GM19452 (cell line): ENCODE measurements around the gene GSTO1.
"Not testable (repeated sequence)": the region's sequence is repeated elsewhere in the genome, so short reads cannot be mapped to it uniquely, and the experiment has no call there.

Experiments
- ATAC-seq: cut with Tn5 transposase; IDR thresholded peaks from one replicate; pipeline ENCODE4 v1.9.1; 2021; ENCODE audit not compliant: unreplicated experiment

Gene GSTO1

GRCh38 chr10:104254493-104255310 is at the start of gene GSTO1:
Gene GSTO1, plus strand, starts transcription at chr10:104254892. Its CDS starts 37 bp downstream, at chr10:104254929.
- ATAC-seq = peak; percentile 84

- ATAC-seq = no peak
Observed at GRCh38 chr10:104208730-104209129, 46.0 kb upstream of the GSTO1 start.

DNA sequence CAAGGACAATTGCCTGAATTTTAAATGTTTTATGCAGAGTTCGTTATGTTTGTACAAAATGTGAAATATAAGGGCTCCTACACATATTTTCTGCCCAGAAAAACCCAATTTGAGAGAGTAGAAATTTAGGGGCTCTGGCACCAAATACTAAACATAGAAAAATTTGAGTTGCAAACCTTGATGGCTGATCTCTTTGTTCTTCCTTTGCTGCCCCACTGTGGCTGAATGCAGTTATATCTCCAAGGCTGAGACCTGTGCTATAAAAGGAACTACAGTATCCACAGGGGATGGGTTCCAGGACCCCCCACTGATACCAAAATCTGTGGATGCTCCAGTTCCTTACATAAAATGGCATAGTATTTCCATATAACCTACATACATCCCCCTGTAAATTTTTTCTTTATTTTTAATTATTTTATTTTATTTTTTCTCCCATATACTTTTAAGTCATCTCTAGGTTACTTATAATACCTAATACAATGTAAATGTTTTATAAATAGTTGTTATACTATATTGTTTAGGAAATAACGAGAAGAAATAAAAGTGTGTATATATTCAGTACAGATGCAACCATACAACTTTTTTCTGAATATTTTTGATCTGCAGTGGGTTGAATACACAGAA is 45.0 kb upstream of the GSTO1 start:
- ATAC-seq = no peak

DNA sequence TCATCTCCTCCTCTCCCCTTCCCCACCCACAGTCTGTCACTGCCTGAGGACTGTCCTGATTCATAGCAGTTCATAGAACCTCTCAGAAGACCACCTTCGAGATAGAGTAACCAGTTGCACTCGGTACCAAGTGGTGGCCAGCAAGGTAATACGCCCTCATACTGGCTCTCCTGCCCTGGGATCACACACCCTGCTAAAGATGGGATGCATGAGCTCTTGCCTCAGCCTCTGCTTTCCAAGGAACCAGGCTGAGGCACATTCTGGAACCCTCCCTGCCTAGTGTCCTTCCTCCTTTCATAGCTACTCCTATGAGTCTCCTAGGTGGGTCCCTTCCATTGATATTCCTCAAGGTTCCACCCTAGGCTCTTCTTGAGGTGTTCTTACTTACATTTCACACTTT is 38.1 kb upstream of the GSTO1 start:
- ATAC-seq = no peak

DNA sequence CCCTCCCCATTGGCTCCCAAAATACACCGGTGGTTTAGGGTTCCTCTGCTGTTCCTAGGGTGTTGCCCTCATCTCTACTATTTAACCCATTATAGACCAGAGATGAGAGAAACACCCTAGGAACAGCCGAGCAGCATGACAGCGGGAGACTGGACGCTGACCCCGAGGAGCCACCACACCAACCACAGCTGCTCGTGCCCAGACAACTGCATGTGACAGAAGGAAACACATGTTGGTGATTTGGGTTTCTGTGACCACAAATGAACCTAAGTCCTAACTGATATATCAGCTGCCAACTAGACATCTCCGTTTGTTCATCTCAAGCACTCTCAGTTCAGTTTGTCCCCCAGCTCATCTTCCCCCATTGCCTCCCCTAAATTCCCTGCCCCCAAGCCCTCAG is 35.9 kb upstream of the GSTO1 start:
- ATAC-seq = no peak

DNA sequence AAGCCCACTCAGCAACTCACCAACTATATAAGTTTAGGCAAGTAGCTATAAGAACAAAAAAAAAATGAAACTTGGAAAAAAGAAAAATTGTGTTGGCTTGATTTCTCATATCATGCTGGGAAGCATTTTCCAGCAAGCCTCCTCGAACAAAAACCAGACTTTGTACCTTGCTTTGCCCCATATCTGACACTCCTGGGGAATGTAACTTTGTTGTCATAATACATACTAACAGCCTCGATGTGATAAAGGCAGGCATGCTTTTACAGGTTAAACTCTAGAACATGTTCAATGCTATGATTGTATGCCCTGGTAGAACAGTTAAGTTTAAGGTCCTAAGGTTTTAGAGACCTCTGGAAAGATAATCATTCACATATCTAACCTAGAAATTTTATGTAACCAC is 34.2 kb upstream of the GSTO1 start:
- ATAC-seq = no peak

DNA sequence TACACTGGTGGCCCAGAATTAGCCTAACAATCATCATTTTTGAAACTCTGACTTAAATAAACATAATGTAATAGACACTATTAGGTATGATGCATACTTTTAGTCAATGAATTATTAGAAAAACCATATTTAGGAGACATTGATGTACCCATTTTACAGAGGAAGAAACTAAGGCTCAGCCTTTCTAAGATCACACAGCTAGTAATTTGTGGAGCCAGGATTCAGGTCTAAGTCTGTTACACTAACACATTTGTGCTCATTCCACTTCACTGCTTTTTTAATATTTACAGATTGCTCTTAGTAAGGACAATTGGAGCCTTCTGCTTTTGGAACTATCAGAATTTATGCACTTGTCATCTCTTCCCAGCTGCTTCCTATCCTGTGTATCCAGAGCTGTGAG is 31.4 kb upstream of the GSTO1 start:
- no peak for ATAC-seq

- ATAC-seq = no peak
Observed at GRCh38 chr10:104230490-104230889, 24.2 kb upstream of the GSTO1 start.

- ATAC-seq = peak; percentile 100
Observed at GRCh38 chr10:104231784-104232612, 22.7 kb upstream of the GSTO1 start, which contains the start of gene CFAP43. Gene CFAP43, minus strand, starts transcription at chr10:104232364. Its CDS starts 118 bp downstream, at chr10:104232246.

DNA sequence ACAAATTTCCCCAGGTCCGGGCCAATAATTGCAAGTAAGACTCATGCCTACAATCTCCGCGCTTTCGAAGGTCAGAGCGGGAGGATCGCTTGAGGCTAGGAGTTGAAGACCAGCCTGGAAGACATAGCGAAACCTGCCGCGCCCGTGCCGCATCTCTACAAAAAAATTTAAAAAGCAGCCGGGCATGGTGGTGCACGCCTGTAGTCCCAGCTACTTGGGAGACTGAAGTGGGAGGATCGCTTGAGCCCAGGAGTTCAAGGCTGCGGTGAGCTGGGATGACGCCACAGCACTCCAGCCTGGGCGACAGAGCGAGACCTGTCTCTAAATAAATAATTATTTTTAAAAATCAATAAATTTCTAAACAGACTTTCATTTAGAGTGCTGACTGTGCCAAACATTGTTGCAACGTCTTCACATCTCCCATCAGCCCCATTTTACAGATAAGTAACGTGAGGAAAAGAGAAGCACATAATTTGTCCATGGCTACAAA is 22.0 kb upstream of the GSTO1 start:
- peak; percentile 22 for ATAC-seq

DNA sequence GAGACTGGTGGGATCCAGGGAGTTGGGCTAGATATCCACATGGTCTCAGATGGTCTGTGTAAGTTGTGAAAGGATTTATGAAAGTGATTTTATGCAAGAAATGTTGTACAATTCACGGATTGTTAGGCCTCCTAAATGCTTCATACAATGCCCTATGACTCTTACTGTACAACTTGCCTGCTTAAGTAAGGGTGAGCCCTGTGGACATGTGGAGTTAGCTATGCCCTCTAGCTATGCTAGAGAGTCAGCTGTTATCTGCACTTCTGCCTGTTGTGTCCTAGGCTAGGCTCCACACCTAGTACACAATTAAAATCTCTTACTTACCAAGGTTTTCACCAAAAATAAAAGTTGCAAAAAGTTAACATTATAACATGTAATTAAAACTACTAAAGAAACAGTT is 20.9 kb upstream of the GSTO1 start:
- no peak for ATAC-seq

GRCh38 chr10:104234934-104235333 is 19.8 kb upstream of the GSTO1 start:
- no peak for ATAC-seq

DNA sequence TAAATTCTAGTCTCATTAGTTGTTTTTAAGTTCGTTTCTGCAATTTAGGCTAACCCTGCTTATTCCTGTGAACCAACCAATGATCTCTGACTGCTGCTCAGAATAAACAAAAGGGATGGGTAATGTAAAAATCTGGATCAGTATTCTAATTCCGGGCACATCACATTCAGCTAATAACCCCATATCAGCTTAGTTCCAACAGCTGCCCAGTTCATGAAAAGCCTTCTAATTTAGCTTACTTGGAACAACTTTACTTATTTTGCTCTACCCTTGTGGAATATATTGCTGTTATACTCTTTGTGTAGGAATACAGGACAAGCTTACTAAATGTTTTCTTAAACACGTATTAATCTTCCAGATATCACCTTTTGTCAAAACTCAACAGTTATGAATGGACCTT is 18.9 kb upstream of the GSTO1 start:
- ATAC-seq = no peak

DNA sequence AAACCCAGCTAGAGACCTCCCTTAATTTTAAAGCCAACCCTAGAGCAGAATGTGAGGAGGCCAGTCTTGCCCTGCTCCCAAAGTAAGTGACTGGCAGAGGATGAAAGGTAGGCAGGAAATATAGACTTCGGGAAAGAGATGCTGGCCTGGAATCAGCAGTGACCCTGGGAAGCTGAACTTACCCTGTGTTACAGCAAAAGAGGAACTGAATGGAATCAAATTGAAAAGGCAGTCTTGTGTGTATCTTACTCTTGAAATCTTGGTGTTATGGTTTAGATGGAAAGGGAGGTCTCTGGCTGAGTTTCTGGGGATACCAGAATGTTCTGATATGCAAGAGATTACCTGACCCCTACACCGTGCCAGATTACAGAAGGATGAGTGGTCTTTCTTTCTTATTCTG is 14.6 kb upstream of the GSTO1 start:
- no peak for ATAC-seq

- no peak for ATAC-seq
Observed at GRCh38 chr10:104242545-104242944, 12.1 kb upstream of the GSTO1 start.

DNA sequence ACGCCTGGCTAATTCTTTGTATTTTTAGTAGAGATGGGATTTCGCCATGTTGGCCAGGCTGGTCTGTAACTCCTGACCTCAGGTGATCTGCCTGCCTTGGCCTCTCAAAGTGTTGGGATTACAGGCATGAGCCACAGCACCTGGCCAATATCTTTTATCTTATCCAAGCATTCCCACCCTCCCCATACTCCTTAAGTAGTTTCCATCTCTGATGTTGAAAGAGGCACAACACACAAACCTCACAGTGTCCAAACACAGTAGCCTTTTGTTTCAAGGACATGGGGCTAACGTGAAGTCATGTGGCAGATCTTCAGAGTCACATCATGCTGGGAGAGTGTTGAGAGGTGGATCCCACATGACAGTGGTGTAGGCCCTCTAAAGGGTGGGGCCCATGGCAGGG is 11.7 kb upstream of the GSTO1 start:
- not testable (repeated sequence) for ATAC-seq

GRCh38 chr10:104243512-104243911 is 11.2 kb upstream of the GSTO1 start:
- no peak for ATAC-seq

DNA sequence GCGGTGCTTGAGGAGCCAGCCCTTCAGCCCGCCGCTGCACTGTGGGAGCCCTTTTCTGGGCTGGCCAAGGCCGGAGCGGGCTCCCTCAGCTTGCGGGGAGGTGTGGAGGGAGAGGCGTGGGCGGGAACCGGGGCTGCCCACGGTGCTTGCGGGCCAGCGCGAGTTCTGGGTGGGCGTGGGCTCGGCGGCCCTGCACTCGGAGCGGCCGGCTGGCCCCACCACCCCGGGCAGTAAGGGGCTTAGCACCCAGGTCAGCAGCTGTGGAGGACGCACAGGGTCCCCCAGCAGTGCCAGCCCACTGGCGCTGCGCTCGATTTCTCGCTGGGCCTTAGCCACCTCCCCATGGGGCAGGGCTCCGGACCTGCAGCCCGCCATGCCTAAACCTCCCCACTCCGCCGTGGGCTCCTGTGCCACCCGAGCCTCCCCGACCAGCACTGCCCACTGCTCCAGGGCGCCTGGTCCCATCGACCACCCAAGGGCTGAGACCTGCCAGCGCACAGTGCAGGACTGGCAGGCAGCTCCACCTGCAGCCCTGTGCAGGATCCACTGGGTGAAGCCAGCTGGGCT is 9.5 kb upstream of the GSTO1 start:
- ATAC-seq = no peak

DNA sequence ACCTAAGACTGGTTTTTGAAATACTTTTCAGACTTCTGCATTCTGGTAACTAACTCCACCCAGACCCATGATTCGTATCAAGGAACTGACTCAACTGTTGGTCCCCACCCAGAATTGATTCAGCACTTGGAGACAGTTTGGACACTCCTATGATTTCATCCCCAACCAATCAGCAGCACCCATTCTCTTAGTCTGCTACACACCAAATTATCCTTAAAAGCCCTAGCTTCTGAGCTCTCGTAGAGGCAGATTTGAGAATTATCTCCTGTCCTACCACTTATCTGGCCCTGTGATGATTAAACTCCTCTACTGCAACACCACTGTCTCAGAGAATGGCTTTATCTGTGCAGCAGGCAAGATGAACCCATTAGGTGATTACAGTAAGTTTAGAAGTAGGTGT is 7.7 kb upstream of the GSTO1 start:
- no peak for ATAC-seq

DNA sequence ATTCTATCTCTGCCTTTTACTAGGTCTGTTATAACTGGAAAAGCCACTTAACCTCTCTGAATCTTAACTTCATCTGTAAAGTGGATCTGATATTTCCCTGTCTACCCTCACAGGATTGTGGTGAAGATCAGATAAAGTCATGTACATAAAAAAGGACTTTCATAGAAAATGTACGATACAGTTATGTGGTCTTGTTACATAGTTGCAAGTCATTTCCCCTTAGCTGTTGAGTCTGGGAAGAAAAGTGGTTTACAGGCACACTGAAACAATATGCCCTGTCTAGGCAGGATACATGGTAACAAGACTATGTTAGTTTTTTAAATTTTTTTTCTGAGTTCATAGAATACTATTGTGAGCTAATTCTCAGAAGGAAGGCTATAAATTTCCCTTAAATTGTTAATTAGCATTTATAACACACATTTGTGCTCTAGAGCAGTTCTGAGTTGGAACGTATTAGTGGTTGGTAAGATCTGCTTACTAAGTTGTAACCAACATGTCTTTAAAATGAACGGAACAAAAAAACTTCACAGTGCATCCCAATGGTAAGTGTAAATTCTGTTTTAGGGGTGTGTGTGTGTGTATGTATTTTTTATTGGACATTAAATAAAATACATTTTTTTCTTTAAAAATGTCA is 7.1 kb upstream of the GSTO1 start:
- no peak for ATAC-seq

GRCh38 chr10:104248931-104249330 is 5.8 kb upstream of the GSTO1 start:
- not testable (repeated sequence) for ATAC-seq
